Ovary (tissue), 3 donors: ENCODE data around the gene EPB41L1.

Source experiments
- CTCF ChIP-seq, 3 donors: fragments of 450-650 bp in 2 of 3; fragments of 200-600 bp in 1 of 3; IDR thresholded peaks; one replicate each; pipeline versions ENCODE4 v1.5.1 to v1.8.0; 2016 to 2022; ENCODE audit warnings: antibody characterized with exemption in 3 of 3, mild to moderate bottlenecking in 1 of 3
- POLR2A ChIP-seq: fragments of 450-650 bp; IDR thresholded peaks from one replicate; pipeline ENCODE4 v1.6.1; 2017; ENCODE audit warnings: antibody characterized with exemption, mild to moderate bottlenecking, moderate library complexity
- donor health status: DM: no; HTN: no; CAD: no.

DNA sequence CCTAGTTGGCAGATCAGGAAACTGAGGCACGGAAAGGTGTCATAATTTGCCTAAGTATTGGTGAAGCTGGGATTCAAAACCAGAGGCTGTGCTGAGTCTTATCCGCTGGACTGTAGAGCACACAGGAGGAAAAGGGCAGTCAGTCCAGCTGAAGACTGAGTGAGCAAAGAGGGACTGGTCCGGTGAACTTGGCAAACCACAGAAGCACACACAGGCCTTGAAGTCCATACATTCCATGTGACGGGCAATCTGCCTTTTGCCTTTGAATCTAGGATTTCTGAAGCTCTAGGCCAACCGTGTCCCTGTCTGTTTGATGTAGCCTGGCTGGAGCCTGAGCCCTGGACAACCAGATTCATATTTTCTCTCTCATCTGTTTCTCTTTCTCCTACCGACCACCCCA is 34.3 kb upstream of the EPB41L1 start:
- TF ChIP-seq CTCF (IDR thresholded peaks at IDR 0.05) (no peak), POLR2A (no peak)
